ENCODE measurements around the gene ZNF777. TPM values are rescaled to one million over a fixed set of nuclear protein-coding genes. Genes with fewer than 3 reads are reported as not detected.
A peak's percentile ranks its signal among the peaks of the same experiment; 100 is the strongest.
"Not testable (repeated sequence)": the region's sequence is repeated elsewhere in the genome, so short reads cannot be mapped to it uniquely, and the experiment has no call there.

Gene ZNF777
- total RNA-seq, 2 experiments from 2014 or later = 14.9 to 15.1 TPM

DNA sequence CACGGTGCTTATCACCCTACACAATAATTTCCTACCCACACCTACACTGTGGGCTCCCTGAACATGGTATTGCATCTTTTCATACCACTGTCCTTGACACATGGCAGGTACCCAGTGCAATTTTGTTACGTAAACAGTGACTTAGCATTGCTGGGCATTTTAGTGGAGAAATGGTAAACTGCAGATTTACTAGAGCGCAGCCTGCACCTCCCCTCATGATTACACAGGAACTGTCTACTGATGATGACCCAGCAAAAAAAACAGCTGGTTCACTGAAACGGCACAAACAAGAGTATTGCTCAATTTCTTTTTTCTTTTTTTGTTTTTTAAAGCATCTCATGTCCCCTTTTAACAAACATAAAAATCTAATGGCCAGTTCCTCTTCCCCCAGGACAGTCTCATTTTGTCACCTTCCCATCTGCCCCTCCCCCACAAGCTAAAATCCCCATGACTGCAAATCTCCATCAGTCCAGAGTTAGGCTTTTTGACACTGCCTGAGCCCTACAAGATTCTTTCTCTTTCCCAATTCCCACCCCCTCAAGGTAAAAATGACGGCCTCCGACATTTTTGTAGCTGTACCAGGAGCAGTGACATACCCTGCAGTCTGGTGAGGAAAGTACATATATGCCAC, 34.0 kb upstream of the ZNF777 start:
- POLR2A ChIA-PET = interaction anchor here (0.6 kb wide), 1 partner anchor 456 kb away, joined by 4 read pairs; no protein-coding TSS in a partner anchor
- H3K9me3 Mint-ChIP-seq = no peaks in the 10 kb centered on the region

DNA sequence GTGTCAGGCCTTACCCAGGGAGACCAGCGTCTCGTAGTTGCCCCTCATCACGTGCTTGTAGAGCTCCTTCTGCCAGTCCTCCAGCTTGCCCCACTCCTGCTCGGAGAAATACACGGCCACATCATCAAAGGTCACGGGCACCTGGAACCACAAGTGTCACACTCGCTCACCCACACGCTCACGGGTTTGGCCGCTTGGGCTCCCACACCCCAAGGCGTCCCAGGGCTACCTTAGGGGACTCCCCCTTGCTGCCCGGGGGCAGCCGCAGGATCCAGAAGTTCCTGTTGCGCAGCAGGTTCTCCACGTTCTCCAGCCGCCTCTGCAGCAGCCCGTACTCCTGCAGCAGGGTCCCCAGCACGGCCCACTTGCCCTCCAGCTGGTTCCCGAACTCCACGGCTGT, 33.1 kb upstream of the ZNF777 start:
- H3K4me3 Mint-ChIP-seq, H3K27me3 Mint-ChIP-seq, DNase-seq, H3K27ac Mint-ChIP-seq, H3K9me3 Mint-ChIP-seq, POLR2A ChIA-PET: not testable (repeated sequence)
- Mint-ChIP-seq H3K4me1 (peaks cover 31% of the 10 kb centered on the region), H3K36me3 (ENCODE audit: low read depth) (peaks cover 47% of the 10 kb centered on the region)
- CTCF ChIA-PET = interaction anchor here (0.5 kb wide), 1 partner anchor 38 kb away, joined by 3 read pairs; no protein-coding TSS in a partner anchor

More for the DNA sequence above, 34.0 kb upstream of the ZNF777 start:
- Mint-ChIP-seq H3K27me3 (peaks cover 3% of the 10 kb centered on the region), H3K4me3 (no peak overlapping the region), H3K4me1 (peaks cover 37% of the 10 kb centered on the region), H3K36me3 (ENCODE audit: low read depth) (peaks cover 39% of the 10 kb centered on the region), H3K27ac (no peak overlapping the region)
- CTCF ChIA-PET = interaction anchor here (0.6 to 3.1 kb wide), 9 partner anchors 9 to 233 kb away, joined by 3 to 14 read pairs (median 3); partner anchors contain the start of genes ZNF777 and ZNF783
- no peak for DNase-seq

DNA sequence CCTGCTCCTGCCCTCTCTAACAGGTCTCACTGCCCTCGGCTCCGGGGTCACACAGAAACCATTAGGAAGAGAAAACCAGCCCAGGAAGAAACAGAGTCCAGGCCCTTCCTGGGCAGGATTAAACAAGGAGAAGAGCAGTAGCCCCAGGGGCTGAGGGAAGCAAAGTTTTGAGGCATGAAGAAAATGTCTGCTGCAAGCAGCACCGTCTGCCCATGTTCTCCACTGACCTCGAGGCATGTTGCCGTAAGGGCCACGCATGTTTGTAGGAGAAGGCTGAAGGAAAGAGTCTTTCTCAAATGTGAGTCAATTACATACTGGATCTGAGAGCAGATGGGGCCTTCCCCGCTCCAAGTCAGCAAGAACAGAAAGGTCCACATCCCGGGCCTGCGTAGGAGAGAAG, 32.5 kb upstream of the ZNF777 start:
- no peak overlapping the region for H3K27ac Mint-ChIP-seq
- peaks cover 51% of the 10 kb centered on the region for H3K36me3 Mint-ChIP-seq (ENCODE audit: low read depth)
- no peaks in the 10 kb centered on the region for H3K27me3 Mint-ChIP-seq
- CTCF ChIA-PET = no interaction called here
- DNase-seq = no peak
- POLR2A ChIA-PET = no interaction called here
- no peaks in the 10 kb centered on the region for H3K9me3 Mint-ChIP-seq
- peaks cover 29% of the 10 kb centered on the region for H3K4me1 Mint-ChIP-seq
- H3K4me3 Mint-ChIP-seq = no peak overlapping the region

DNA sequence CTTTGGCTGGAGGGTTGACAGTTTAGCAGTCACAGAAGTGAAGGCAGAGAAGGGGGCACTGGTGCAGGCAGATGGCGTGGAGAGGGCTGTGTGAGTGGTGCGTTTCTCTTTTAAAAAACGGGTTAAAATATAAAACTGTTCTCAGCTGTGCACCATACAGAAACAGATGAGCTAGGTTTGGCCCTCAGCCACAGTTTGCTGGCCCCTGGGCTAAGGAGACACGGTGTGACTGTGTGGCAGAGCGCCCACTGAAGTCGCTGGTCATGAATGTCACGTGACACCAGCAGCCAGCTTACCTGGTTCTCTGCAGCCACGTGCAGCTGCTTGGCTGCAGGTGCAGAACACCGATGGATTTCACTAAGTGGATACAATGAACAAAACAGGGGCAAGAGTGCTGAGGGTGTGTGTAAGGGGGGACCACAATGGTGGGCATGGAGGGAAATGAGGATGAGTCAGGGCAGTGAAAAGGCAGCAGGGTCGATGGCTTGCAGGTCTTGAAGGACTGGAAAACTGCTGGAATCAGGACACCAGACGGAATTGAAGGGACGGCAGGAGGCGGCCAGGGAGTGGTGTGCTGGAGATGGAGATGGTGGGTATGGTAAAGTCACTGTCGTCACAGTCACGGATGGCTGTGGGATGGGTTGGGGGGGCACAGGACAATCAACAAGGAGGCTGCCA, 29.4 kb upstream of the ZNF777 start:
- Mint-ChIP-seq H3K27me3 (no peaks in the 10 kb centered on the region), H3K27ac (no peak overlapping the region), H3K4me1 (peaks cover 14% of the 10 kb centered on the region), H3K36me3 (ENCODE audit: low read depth) (peaks cover 72% of the 10 kb centered on the region), H3K4me3 (no peak overlapping the region), H3K9me3 (no peaks in the 10 kb centered on the region)
- POLR2A ChIA-PET = no interaction called here
- no peak for DNase-seq
- CTCF ChIA-PET = no interaction called here

DNA sequence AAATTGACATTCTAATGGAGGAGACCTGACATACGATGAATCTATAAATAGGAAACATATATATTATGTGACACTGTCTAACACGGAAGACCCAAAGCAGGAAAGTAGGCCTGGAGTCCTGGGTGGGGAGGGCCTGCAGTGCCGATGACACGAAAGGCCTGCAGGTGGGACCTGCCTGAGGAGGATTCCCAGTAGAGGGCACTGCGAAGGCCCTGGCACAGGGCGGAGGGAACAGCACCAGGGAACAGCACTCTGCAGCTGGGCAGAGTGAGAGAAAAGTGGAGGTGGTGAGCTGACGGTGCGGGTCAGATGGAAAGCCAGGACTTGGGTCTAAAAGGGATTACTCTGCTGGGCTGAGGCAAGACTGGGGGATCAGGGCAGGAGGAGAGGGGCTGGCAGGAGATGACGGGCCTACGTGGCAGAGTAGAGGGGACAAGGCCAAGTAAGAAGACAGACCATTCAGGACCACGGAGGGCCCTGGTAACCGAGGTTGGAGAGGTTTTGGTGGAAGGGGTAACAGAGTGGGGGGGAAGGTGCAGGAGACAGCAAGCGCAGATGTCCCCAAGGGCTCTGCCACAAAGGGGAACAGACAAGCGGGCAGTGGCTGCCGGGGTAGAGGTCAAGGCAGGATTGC, 28.6 kb upstream of the ZNF777 start:
- CTCF ChIA-PET = no interaction called here
- Mint-ChIP-seq H3K27ac (peak overlapping the region; percentile 7), H3K4me3 (no peak overlapping the region), H3K36me3 (ENCODE audit: low read depth) (peaks cover 74% of the 10 kb centered on the region), H3K4me1 (peaks cover 7% of the 10 kb centered on the region), H3K27me3 (no peaks in the 10 kb centered on the region), H3K9me3 (no peaks in the 10 kb centered on the region)
- POLR2A ChIA-PET = no interaction called here
- DNase-seq = no peak

DNA sequence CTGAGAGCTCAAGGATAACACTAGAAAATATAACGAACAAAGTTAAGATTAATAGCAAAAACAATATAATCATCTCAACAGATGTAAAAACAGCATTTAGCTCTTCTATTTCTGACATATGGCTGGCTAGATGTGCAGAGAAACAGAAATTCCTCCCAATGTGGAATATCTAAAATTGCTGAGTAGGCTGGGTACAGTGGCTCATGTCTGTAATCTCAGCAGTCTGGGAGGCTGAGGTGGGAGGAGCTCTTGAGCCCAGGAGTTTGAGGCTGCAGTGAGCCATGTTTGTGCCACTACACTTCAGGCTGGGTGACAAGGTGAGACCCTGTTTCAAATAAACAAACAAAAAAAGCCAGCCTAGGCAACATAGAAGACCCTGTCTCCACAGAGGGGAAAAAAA, 18.7 kb upstream of the ZNF777 start:
- peak; percentile 0 for DNase-seq
- H3K27me3 Mint-ChIP-seq = no peaks in the 10 kb centered on the region
- ChIA-PET CTCF (interaction anchor here (0.7 to 1.5 kb wide), 4 partner anchors 14 to 162 kb away, joined by 3 to 5 read pairs (median 4); no protein-coding TSS in a partner anchor), POLR2A (interaction anchor here (0.7 kb wide), 1 partner anchor 18 kb away, joined by 4 read pairs; no protein-coding TSS in a partner anchor)
- peaks cover 9% of the 10 kb centered on the region for H3K9me3 Mint-ChIP-seq
- H3K36me3 Mint-ChIP-seq (ENCODE audit: low read depth) = peaks cover 56% of the 10 kb centered on the region
- H3K27ac Mint-ChIP-seq = no peak overlapping the region
- H3K4me3 Mint-ChIP-seq = no peak overlapping the region
- no peaks in the 10 kb centered on the region for H3K4me1 Mint-ChIP-seq

DNA sequence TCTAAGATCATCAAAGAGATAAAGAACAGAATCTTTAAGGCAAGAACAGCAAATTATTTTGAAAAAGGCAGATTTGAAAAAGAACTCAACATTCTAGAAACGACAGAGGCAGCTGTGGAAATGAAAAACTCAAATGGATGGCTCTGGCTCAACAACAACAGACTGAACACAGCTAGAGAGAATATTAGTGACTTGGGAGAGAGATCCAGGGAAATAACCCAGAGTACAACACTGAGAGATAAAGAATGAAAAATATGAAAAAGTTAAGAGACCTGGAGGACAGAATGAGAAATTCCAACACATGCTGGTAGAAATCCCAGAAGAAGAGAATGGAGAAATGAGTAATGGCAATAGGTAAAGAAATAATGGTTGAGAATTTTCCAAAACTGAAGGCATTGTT, 17.9 kb upstream of the ZNF777 start:
- peaks cover 60% of the 10 kb centered on the region for H3K36me3 Mint-ChIP-seq (ENCODE audit: low read depth)
- ChIA-PET POLR2A (no interaction called here), CTCF (no interaction called here)
- H3K4me3 Mint-ChIP-seq = no peak overlapping the region
- peaks cover 9% of the 10 kb centered on the region for H3K9me3 Mint-ChIP-seq
- no peak overlapping the region for H3K27ac Mint-ChIP-seq
- no peak for DNase-seq
- no peaks in the 10 kb centered on the region for H3K27me3 Mint-ChIP-seq
- H3K4me1 Mint-ChIP-seq = no peaks in the 10 kb centered on the region

DNA sequence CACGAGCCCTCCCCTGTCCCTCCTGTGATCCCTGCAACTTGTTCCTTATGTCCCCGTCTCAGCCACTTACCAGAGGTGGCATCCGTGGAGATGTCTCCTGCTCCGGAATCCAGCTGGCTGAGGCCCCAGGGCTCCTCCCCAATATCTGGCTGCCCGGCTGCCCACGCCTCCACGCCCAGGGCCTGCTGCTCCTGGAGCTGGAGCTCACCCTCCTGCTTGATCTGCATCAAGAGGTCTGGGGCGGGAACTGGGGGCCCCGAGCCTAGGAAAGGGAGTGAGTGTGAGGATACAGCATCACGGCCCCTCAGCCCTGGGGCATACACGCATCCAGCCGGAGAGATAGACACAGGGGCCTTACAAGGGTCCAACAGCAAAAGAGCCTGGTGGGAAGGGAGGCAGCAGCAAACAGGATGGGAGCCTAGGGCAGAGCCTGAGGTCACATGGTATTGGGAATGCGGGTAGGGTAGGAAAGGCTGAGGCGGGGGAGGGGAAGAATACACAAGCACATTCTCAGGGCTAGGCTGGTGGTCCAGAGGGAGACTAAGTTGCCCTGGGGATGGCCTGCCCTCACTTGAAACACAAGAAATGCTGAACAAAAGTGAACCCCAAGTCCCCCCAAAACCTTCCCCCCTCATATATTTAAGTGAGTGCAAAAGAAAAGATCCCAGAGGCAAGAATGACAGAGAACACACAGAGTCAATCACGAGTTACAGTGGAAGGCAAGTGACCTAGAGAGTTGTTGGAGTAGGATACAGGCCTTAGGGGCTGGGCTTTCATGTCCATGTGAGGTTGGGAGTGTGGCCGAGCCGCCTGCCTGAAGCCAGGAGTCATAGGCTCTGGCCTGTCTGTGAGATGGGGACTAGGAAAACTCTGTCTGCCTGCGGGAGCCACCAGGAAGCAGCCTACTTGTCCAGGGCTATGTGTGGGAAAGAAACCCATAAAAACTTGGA, 16.9 kb upstream of the ZNF777 start:
- CTCF ChIA-PET = no interaction called here
- POLR2A ChIA-PET = no interaction called here
- Mint-ChIP-seq H3K9me3 (peaks cover 9% of the 10 kb centered on the region), H3K27me3 (no peaks in the 10 kb centered on the region), H3K4me1 (no peaks in the 10 kb centered on the region), H3K36me3 (ENCODE audit: low read depth) (peaks cover 68% of the 10 kb centered on the region), H3K4me3 (no peak overlapping the region), H3K27ac (peak overlapping the region; percentile 25)
- peak; percentile 3 for DNase-seq

DNA sequence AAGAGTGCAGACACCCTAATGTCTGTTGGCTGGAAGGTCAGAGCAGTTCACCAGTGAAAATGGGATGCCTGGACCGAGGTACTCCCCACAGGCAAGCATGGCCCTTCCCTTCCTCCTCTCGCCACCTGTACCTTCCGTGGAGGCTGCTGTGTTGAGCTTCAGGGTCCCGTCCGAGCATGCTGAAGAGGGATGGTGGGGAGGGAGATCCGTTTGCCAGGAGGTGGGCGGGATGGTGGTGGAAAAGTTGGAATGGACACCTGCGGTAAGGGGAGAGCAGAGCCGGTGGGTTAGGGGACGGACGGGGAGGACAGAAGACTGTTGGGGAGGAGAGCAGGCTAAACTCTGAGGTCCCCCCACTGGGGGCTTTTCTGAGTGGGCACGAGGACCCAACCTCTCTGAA, 15.9 kb upstream of the ZNF777 start:
- Mint-ChIP-seq H3K9me3 (peaks cover 9% of the 10 kb centered on the region), H3K4me1 (no peaks in the 10 kb centered on the region), H3K36me3 (ENCODE audit: low read depth) (peaks cover 77% of the 10 kb centered on the region), H3K27me3 (no peaks in the 10 kb centered on the region), H3K27ac (no peak overlapping the region), H3K4me3 (no peak overlapping the region)
- DNase-seq = peak; percentile 1
- ChIA-PET POLR2A (no interaction called here), CTCF (no interaction called here)

DNA sequence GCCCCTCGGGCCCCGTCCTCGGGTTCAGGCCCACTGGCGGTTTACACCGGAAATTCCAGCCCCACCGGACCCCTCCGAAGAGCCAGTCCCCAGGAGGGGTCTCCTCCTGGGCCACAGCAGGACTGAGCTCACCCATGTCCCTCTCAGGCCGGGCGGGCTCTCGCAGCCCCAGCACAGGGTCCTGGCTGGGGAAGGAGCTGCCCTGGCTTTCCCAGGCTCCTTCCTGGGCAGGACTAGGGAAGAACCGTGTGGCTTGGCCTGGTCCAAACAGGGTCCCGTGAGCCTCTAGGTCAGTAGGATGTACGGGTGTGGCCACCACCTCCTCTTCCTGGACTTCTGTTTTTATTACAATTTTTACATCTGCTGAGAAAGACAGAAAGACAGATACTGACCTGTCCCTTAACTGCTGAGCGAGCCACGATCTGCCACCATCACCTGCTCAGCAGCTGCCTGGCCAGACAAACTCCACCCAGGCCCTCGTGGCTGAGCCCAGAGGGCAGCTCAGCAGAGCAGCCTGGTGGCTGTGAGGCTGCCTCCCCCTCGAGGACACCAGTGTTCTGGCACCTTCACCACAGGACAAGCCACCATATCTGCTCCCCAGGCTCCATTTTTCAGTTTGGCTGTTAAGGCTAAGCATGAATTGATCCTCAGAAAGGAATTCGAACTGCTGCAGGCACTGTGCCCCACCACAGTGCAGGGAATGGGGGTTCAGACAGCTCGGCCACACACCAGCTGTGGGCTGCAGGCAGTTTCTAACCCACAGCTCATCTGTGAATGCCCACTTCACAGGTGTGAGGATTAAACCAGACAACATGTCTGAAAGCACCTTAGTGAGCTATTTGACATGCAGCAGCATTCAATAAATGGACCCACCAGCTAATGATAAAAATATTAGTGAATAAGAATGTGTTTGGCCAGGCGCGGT, 14.5 kb upstream of the ZNF777 start:
- no peaks in the 10 kb centered on the region for H3K4me1 Mint-ChIP-seq
- ChIA-PET CTCF (interaction anchor here (1.5 kb wide), 1 partner anchor 15 kb away, joined by 5 read pairs; no protein-coding TSS in a partner anchor), POLR2A (interaction anchor here (0.6 kb wide), 1 partner anchor 137 kb away, joined by 3 read pairs; no protein-coding TSS in a partner anchor)
- H3K36me3 Mint-ChIP-seq (ENCODE audit: low read depth) = peaks cover 79% of the 10 kb centered on the region
- no peaks in the 10 kb centered on the region for H3K27me3 Mint-ChIP-seq
- DNase-seq = peak; percentile 3
- H3K9me3 Mint-ChIP-seq = peaks cover 9% of the 10 kb centered on the region
- H3K4me3 Mint-ChIP-seq = no peak overlapping the region
- H3K27ac Mint-ChIP-seq = no peak overlapping the region

DNA sequence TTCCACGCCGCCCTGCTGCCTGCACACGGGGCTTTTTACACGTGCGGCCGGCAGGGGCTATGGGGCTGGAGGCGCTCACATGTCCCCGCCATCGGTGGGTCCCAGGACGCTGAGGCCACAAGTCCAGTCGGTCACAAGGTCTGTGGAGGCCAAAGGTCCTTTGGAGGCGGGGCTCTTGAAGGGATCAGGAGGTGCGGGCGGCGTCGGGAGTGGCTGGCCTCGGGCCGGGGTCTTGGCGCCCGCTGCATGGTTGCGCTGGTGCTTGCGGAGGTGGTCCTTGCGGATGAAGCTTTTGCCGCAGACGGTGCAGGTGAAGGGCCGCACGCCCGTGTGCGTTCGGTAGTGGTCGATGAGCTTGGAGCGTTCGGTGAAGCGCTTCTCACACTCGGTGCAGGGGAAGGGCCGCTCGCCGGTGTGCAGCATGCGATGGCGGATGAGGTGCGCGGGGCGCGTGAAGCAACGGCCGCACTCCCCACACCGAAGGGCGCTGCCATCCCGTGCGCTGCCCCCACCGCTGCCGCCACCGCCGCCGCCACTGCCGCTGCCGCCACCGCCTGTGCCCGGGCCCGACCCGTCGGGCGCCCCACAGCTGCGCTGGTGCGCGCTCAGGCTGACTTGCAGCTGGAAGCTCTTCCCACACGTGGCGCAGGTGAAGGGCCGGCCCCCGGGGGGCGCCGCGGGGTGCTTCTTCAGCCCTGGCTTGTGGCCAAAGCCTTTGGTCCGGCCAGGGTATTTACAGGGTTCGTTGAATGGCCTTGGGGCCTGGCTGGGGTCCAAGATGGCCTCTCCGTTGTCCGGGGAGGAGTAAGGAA, 13.7 kb upstream of the ZNF777 start:
- POLR2A ChIA-PET = interaction anchor here (0.6 kb wide), 1 partner anchor 137 kb away, joined by 3 read pairs; no protein-coding TSS in a partner anchor
- no peaks in the 10 kb centered on the region for H3K27me3 Mint-ChIP-seq
- H3K4me1 Mint-ChIP-seq = no peaks in the 10 kb centered on the region
- no peak for DNase-seq
- H3K27ac Mint-ChIP-seq = no peak overlapping the region
- H3K36me3 Mint-ChIP-seq (ENCODE audit: low read depth) = peaks cover 74% of the 10 kb centered on the region
- CTCF ChIA-PET = interaction anchor here (1.5 kb wide), 1 partner anchor 14 kb away, joined by 5 read pairs; no protein-coding TSS in a partner anchor
- H3K9me3 Mint-ChIP-seq = peaks cover 9% of the 10 kb centered on the region
- no peak overlapping the region for H3K4me3 Mint-ChIP-seq
